GM21723 (cell line): ENCODE results near the gene NCOA6.

ENCODE experiments used
- ATAC-seq: cut with Tn5 transposase; IDR thresholded peaks from one replicate; pipeline ENCODE4 v1.9.1; 2021; ENCODE audit warnings: mild to moderate bottlenecking, moderate library complexity; ENCODE audit not compliant: unreplicated experiment

NCOA6 gene

GRCh38 chr20:34706302-34706875, 119.1 kb downstream of the NCOA6 start:
- no peak for ATAC-seq

GRCh38 chr20:34705397-34706301, 119.8 kb downstream of the NCOA6 start:
- ATAC-seq, result no peak

GRCh38 chr20:34705008-34705396, 120.4 kb downstream of the NCOA6 start:
- no peak for ATAC-seq

- peak; percentile 48 for ATAC-seq
These were observed 121.1 kb downstream of the NCOA6 start, which contains the start of gene TP53INP2 for GRCh38 chr20:34704177-34705007. TSS of gene TP53INP2 (plus strand) at chr20:34704344. CDS start at chr20:34708740, 4,396 bp downstream.

- no peak for ATAC-seq
These were observed 121.9 kb downstream of the NCOA6 start for GRCh38 chr20:34703424-34704176.

GRCh38 chr20:34703061-34703423, 122.4 kb downstream of the NCOA6 start:
- no peak for ATAC-seq

- ATAC-seq, result no peak
These were observed 123.9 kb downstream of the NCOA6 start for GRCh38 chr20:34701405-34702085.

GRCh38 chr20:34693414-34693813, 132.0 kb downstream of the NCOA6 start:
- ATAC-seq, result no peak

GRCh38 chr20:34691838-34692237, 133.6 kb downstream of the NCOA6 start:
- ATAC-seq, result no peak

- no peak for ATAC-seq
These were observed 136.0 kb downstream of the NCOA6 start for GRCh38 chr20:34689486-34689885.

GRCh38 chr20:34683667-34684066, 141.8 kb downstream of the NCOA6 start:
- ATAC-seq, result no peak

GRCh38 chr20:34680586-34681175, 144.8 kb downstream of the NCOA6 start:
- no peak for ATAC-seq

- ATAC-seq, result peak; percentile 92
These were observed 148.6 kb downstream of the NCOA6 start, which contains the start of gene PIGU for GRCh38 chr20:34676642-34677373. TSS of gene PIGU (minus strand) at chr20:34677092. CDS start at chr20:34677085, 7 bp downstream.

GRCh38 chr20:34675993-34676641, 149.3 kb downstream of the NCOA6 start:
- no peak for ATAC-seq

- ATAC-seq, result no peak
These were observed 149.9 kb downstream of the NCOA6 start for GRCh38 chr20:34675561-34675960.

- no peak for ATAC-seq
These were observed 152.0 kb downstream of the NCOA6 start for GRCh38 chr20:34673412-34673811.

- no peak for ATAC-seq
These were observed 156.4 kb downstream of the NCOA6 start for GRCh38 chr20:34669094-34669493.
